Skeletal muscle satellite cell (primary cell): ENCODE measurements around the gene FEZF2. TPM values are rescaled to one million over a fixed set of nuclear protein-coding genes. Genes with fewer than 3 reads are reported as not detected.

Experiments used
- H3K27me3 ChIP-seq: 2 replicates; pipeline ENCODE4 v1.7.0; 2013; ENCODE audit warnings: low read length; ENCODE audit not compliant: control insufficient read depth, insufficient read depth
- H3K36me3 ChIP-seq: 2 replicates; pipeline ENCODE4 v1.7.0; 2013; ENCODE audit warnings: mild to moderate bottlenecking, control low read depth, low read length; ENCODE audit not compliant: insufficient read depth
- H3K4me1 ChIP-seq: 2 replicates; pipeline ENCODE4 v1.7.0; 2013; ENCODE audit warnings: low read length; ENCODE audit not compliant: control insufficient read depth, insufficient read depth
- H3K4me2 ChIP-seq: 2 replicates; pipeline ENCODE4 v1.7.0; 2013; ENCODE audit warnings: mild to moderate bottlenecking, low read length
- H3K4me3 ChIP-seq: 2 replicates; pipeline ENCODE4 v1.7.0; 2013; ENCODE audit warnings: low read length
- H3K9ac ChIP-seq: 2 replicates; pipeline ENCODE4 v1.7.0; 2013; ENCODE audit warnings: mild to moderate bottlenecking, low read depth, low read length, moderate library complexity
- H3K9me3 ChIP-seq: replicated peaks from 2 replicates; pipeline ENCODE4 v1.7.0; 2013; ENCODE audit warnings: mild to moderate bottlenecking, control low read depth, low read length
- total RNA-seq: library from RNA; depleted of rRNA; stranded (reverse); fragments of >200 nt; gene quantifications from 2 replicates; pipeline ENCODE4 v1.2.3, GENCODE V29; 2012; rRNA removed

FEZF2 gene
- total RNA-seq: not detected in 2 replicates

DNA sequence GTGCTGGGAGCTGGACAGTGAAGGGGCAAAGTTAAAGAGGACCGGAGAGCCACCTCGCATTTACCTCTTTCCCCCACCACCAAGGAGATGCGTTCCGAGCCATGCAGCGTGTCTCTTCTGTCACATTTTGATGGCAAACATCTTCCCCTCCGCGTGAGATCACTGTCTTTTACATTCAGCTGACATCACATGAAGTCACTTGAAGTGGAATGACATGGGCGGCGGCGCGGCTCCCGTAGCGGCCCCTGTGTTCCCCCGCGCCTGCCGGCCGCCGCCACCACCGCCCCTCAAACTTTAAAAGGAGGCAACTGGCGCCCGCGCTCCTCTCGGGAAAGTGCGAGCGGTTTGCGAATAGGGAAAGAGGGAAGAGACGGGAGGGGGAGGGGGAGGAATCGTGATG is at the start of gene FEZF2:
FEZF2 (minus strand) TSS at position 336 of the 400 bp plus-strand sequence. CDS start 682 bp downstream, outside the sequence.
- Histone ChIP-seq H3K4me3 (peak within 1 kb of the TSS; percentile 64), H3K9me3 (no peaks in the 10 kb centered on the region), H3K4me1 (peaks cover 17% of the 10 kb centered on the region), H3K9ac (no peak within 1 kb of the TSS), H3K36me3 (no peaks in the 10 kb centered on the region), H3K27me3 (peaks cover 98% of the 10 kb centered on the region), H3K4me2 (peak within 1 kb of the TSS; percentile 85)

DNA sequence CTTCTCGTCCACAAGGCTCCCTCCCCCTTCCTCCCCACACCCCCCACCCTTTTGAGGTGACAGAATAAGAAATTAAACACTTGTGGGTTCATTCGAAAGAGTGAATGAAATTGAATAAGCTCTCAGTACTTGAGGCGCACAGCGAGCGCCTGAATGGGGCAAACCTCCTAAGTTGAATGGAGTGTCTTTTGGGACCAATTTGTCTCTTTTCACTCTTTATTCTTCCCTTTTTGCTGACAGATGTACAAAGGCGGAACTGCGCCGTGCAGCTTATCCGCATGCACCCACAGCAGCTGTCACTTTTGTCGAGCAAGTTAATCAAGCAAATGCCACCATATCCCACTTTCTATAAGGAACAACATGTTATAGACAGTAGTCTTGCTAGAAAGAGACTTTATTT is 47.9 kb upstream of the FEZF2 start:
- no peak overlapping the region for H3K4me2 ChIP-seq

DNA sequence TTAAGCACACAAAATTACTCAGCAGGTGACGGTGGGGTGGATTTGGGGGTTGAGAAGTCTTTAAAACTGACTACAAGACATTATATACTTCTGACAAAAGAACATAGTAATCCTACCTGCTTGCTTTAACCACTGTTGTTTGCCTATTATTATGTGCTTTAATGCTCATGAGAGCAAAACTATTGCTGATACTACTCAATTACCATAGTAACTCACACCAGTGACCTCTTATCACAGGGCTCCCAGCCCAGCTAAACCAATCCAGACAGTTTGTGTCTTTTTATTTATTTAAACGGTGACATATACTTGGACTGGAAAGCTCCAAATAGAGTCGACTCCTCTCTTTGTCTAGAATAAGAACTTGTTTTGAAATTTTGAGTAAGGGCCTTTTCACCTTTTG is 42.8 kb upstream of the FEZF2 start:
- Histone ChIP-seq H3K4me2 (no peak overlapping the region), H3K4me1 (no peaks in the 10 kb centered on the region), H3K36me3 (no peaks in the 10 kb centered on the region), H3K9ac (no peak overlapping the region), H3K4me3 (no peak overlapping the region), H3K27me3 (peaks cover 4% of the 10 kb centered on the region), H3K9me3 (no peaks in the 10 kb centered on the region)

More for the DNA sequence above, 47.9 kb upstream of the FEZF2 start:
- H3K9ac ChIP-seq: no peak overlapping the region
- H3K9me3 ChIP-seq: no peaks in the 10 kb centered on the region
- no peaks in the 10 kb centered on the region for H3K36me3 ChIP-seq
- H3K4me1 ChIP-seq: no peaks in the 10 kb centered on the region
- H3K27me3 ChIP-seq: peaks cover 4% of the 10 kb centered on the region
- no peak overlapping the region for H3K4me3 ChIP-seq

DNA sequence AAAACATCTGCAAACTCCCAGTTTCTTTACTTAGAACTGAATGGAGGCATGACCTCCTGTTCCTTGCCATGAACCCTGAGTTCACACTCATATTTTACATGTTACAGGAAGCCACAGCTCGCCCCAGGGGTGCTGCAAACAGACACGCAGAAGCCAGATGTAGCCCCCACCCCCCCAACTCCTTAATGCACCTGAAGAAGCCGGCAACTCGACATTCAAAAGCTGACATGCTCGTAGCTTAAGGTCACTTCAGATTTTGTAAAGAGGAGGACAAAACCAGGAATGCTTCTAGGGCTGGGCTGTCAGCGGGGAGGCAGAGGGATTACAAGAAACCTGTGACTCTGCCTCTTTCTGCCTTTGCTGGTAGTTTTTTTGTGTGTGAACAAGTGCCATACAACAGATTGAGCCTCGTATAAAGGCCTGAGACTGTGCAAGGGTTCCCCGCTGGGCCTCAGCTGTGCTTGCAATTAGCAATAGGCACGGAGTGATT is 42.0 kb upstream of the FEZF2 start:
- no peaks in the 10 kb centered on the region for H3K36me3 ChIP-seq
- no peak overlapping the region for H3K4me3 ChIP-seq
- H3K27me3 ChIP-seq: peaks cover 3% of the 10 kb centered on the region
- no peaks in the 10 kb centered on the region for H3K4me1 ChIP-seq
- no peaks in the 10 kb centered on the region for H3K9me3 ChIP-seq
- no peak overlapping the region for H3K4me2 ChIP-seq
- H3K9ac ChIP-seq: no peak overlapping the region

DNA sequence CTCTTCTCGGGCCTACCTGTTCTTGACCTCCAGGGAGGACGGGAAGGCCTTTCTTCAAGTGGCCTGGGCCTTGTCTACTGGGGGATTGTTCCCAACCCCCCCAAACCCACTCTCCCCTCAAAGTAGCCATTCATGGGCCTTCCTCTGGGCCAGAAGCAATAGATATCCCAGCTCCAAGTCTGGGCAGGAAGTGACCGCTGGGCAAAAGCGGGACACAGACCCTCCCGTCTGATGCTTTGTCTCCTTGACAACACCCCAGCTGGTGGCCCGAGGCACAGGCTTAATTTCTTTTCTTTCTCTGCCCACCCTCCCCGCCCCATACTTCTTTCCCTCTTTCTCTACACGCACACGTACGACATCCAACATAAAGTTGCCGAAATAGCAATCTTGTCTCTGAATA is 41.4 kb upstream of the FEZF2 start:
- H3K27me3 ChIP-seq: no peaks in the 10 kb centered on the region
- H3K9ac ChIP-seq: no peak overlapping the region
- H3K36me3 ChIP-seq: no peaks in the 10 kb centered on the region
- H3K4me2 ChIP-seq: no peak overlapping the region
- H3K9me3 ChIP-seq: no peaks in the 10 kb centered on the region
- H3K4me1 ChIP-seq: no peaks in the 10 kb centered on the region
- no peak overlapping the region for H3K4me3 ChIP-seq

DNA sequence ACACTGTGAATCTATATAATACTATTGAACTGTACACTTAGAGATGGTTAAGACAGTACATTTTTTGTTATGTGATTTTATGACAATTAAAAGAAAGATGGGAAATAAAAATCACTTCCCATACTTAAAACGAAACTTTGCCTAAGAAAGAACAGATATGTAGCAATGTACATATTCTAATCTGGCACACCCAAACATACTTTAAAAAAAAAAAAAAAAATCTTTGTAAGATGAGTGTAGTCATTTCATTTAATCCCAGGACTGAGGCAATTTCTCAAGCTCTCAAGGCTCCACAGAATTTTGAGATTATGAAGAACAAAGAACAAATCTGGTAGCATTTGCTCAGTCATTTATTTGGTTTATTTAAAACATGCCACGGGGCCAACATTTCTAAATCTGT is 40.3 kb upstream of the FEZF2 start:
- no peak overlapping the region for H3K9ac ChIP-seq
- no peaks in the 10 kb centered on the region for H3K9me3 ChIP-seq
- no peaks in the 10 kb centered on the region for H3K4me1 ChIP-seq
- H3K27me3 ChIP-seq: no peaks in the 10 kb centered on the region
- no peaks in the 10 kb centered on the region for H3K36me3 ChIP-seq
- no peak overlapping the region for H3K4me2 ChIP-seq
- no peak overlapping the region for H3K4me3 ChIP-seq

DNA sequence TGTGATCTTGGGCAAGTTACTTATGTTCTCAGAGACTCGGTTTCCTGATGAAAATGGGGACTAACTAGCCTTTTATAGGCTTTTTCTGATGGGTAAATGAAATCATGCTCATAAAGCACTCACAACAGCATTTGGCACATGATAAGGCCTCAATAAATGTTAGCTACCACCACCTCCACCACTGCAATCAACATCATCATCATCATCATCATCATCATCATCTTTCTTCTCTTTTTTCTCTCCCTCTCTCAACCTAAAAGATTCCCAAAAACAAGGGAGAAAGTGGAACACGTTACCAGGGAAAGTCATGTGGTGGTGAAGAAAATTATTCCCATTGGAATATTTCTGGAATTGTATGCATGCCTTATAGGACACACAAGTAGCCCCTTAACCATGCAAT is 33.6 kb upstream of the FEZF2 start:
- no peak overlapping the region for H3K9ac ChIP-seq
- H3K4me2 ChIP-seq: no peak overlapping the region
- no peak overlapping the region for H3K4me3 ChIP-seq
- no peaks in the 10 kb centered on the region for H3K27me3 ChIP-seq
- no peaks in the 10 kb centered on the region for H3K9me3 ChIP-seq
- no peaks in the 10 kb centered on the region for H3K36me3 ChIP-seq
- H3K4me1 ChIP-seq: no peaks in the 10 kb centered on the region

DNA sequence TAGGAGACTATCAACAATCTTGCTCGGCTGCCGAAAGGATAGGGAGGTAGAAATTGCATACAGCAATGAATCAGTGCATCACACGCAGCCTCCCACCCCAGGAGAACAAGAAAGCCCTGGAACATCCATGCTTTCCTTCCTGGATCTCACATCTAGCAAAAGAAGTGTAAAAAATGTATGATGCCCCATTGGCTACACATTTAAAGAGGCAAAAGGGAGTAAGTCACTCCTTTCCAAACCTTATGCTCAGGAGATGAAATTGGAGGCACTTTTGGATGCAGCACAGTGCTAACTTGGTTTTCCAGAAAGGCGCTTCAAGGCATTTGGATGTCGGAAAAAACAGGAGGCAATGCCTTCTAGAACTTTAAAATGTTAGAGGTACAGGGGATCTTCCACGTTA is 32.2 kb upstream of the FEZF2 start:
- H3K4me3 ChIP-seq: no peak overlapping the region
- no peak overlapping the region for H3K4me2 ChIP-seq
- no peaks in the 10 kb centered on the region for H3K9me3 ChIP-seq
- no peaks in the 10 kb centered on the region for H3K36me3 ChIP-seq
- no peak overlapping the region for H3K9ac ChIP-seq
- H3K27me3 ChIP-seq: no peaks in the 10 kb centered on the region
- H3K4me1 ChIP-seq: no peaks in the 10 kb centered on the region

DNA sequence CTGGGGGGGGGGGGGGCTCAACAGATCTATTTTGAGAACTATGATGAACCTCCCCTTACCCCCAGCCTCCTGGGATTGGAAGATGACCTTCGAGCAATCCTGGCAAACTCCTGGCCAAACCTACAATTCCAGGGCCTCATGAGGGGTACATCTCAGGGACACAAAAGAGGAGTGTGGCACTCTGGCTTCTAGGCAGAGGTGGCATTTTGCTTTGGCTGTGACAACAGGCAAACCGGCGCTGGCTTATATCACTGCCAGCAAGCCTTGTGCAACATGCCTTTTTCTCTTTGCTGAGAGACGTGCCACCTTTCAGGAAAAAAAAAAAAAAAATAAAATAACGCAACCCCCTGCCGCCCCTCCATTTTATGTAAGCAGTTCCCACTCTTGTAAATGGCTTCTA is 31.8 kb upstream of the FEZF2 start:
- H3K4me2 ChIP-seq: no peak overlapping the region

DNA sequence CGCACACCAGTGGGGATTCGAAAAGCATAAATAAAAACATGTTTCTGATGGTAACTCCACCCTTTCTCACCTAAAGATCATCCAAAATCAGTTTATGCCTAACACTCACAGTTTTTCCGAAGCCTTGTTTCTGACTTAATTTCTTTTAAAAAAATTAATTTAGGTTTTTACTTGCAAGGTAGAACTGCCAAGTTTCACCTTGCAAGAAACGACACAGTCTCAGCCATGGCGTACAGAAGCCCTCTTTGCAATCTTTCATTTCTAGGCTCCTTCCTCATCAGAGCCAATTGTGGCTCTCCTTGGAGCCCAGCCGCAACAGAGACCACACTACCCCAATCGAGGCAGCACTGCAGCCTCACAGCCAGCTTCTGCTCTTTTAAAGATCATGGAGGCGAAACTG is 31.0 kb upstream of the FEZF2 start:
- Histone ChIP-seq H3K4me3 (no peak overlapping the region), H3K27me3 (no peaks in the 10 kb centered on the region), H3K9ac (no peak overlapping the region), H3K9me3 (no peaks in the 10 kb centered on the region), H3K4me1 (no peaks in the 10 kb centered on the region), H3K4me2 (no peak overlapping the region), H3K36me3 (no peaks in the 10 kb centered on the region)

More for the DNA sequence above, 31.8 kb upstream of the FEZF2 start:
- Histone ChIP-seq H3K9me3 (no peaks in the 10 kb centered on the region), H3K4me3 (no peak overlapping the region), H3K9ac (no peak overlapping the region), H3K27me3 (no peaks in the 10 kb centered on the region), H3K4me1 (no peaks in the 10 kb centered on the region), H3K36me3 (no peaks in the 10 kb centered on the region)

DNA sequence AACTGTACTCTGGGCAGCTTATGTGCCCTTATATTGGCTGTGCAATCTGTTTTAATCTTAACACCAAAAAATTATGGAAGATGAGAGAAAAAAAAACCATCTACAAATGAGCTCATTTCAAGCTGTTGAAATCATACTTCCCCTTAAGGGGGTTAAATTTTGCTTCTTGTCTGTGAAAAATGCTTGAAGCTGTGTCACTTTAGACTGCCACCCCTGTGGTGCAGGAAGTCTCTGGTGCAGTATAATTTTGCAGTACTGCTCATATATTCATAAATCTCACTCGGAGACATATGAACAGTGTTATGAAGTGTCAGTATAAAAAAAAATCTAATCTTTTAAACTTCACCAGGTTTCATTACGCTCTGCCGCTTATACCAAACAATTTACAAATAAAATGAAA is 30.4 kb upstream of the FEZF2 start:
- H3K4me3 ChIP-seq: no peak overlapping the region
- H3K9me3 ChIP-seq: no peaks in the 10 kb centered on the region
- H3K27me3 ChIP-seq: no peaks in the 10 kb centered on the region
- H3K36me3 ChIP-seq: no peaks in the 10 kb centered on the region
- H3K4me2 ChIP-seq: no peak overlapping the region
- no peaks in the 10 kb centered on the region for H3K4me1 ChIP-seq
- no peak overlapping the region for H3K9ac ChIP-seq

DNA sequence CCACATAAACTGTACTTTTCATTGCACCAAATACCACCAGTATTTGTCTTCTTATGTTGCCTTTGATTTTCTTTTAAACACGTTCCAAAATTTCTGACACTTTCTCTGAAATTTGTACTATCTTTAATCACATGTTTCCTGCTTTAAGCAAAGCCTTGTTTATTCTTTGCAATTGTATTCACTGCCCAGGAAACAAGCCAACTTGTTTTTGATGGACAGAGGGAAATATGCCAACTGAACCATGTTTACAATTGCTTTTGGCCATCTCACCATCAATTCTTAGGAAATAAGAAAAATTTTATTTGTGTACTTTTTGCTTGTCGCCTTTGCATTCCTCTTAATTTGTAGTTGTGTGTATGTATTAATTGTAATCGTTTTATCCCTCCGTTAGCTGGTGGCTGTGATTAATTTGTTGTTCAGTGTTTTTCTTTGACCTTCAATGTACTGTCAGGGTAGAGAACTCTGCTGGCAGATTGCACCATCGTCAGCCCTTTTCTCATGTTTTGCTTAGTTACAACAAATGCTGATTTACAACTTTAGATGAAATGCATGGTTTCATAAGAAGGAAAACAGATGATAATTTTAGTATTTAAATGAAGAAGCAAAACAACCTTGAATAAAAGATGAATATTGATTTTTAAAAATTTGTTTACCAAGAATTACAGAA is 19.4 kb upstream of the FEZF2 start:
- no peaks in the 10 kb centered on the region for H3K4me1 ChIP-seq
- peaks cover 29% of the 10 kb centered on the region for H3K27me3 ChIP-seq
- no peak overlapping the region for H3K9ac ChIP-seq
- H3K9me3 ChIP-seq: no peaks in the 10 kb centered on the region
- H3K4me2 ChIP-seq: no peak overlapping the region
- no peak overlapping the region for H3K4me3 ChIP-seq
- no peaks in the 10 kb centered on the region for H3K36me3 ChIP-seq
